Thyroid gland (tissue), 4 donors: ENCODE measurements around the gene ANP32A.

Experiments
- CTCF ChIP-seq, 6 experiments: fragments of 200-600 bp in 3 of 6; fragments of 450-650 bp in 3 of 6; sonication (generic) in 3 of 6; IDR thresholded peaks; one replicate each; pipeline ENCODE4 v1.5.1; 2016 to 2019; ENCODE audit warnings: antibody characterized with exemption in 6 of 6, mild to moderate bottlenecking in 2 of 6, inconsistent platforms in 1 of 6, moderate library complexity in 1 of 6
- POLR2A ChIP-seq, 2 donors: fragments of 450-650 bp; IDR thresholded peaks; one replicate each; pipeline ENCODE4 v1.6.1; 2017; ENCODE audit warnings: antibody characterized with exemption in 2 of 2, mild to moderate bottlenecking in 2 of 2, moderate library complexity in 1 of 2

GRCh38 chr15:68798346-68799094 lies 22.2 kb downstream of the ANP32A start:
- TF ChIP-seq CTCF (IDR thresholded peaks at IDR 0.05), result no peak
- TF ChIP-seq POLR2A (IDR thresholded peaks at IDR 0.05), result no peak
